H9 (cell line): Measurements from ENCODE around the gene PAQR9. TPM values are rescaled to one million over a fixed set of nuclear protein-coding genes. Genes with fewer than 3 reads are reported as not detected.

ENCODE experiments used
- DNase-seq: peaks from one replicate; pipeline ENCODE4 v3.0.0-alpha.2; 2017
- H2AFZ ChIP-seq: one replicate; pipeline ENCODE4 v1.6.1; 2013; ENCODE audit warnings: mild to moderate bottlenecking, low read length, control low read depth, moderate library complexity
- H2AK5ac ChIP-seq: 2 replicates; pipeline ENCODE4 v1.6.1; 2013; ENCODE audit warnings: low read length, control low read depth, mixed read lengths; ENCODE audit not compliant: insufficient read length
- H2BK120ac ChIP-seq: one replicate; pipeline ENCODE4 v1.6.1; 2013; ENCODE audit warnings: low read depth, mild to moderate bottlenecking, low read length, control low read depth, inconsistent platforms; ENCODE audit not compliant: poor library complexity, severe bottlenecking
- H2BK12ac ChIP-seq: 2 replicates; pipeline ENCODE4 v1.6.1; 2013; ENCODE audit warnings: low read length, control low read depth, mixed read lengths, low read depth; ENCODE audit not compliant: insufficient read length
- H2BK15ac ChIP-seq: 2 replicates; pipeline ENCODE4 v1.6.1; 2013; ENCODE audit warnings: low read depth, low read length, control low read depth
- H2BK20ac ChIP-seq: one replicate; pipeline ENCODE4 v1.6.1; 2013; ENCODE audit warnings: low read depth, mild to moderate bottlenecking, low read length, control low read depth, inconsistent platforms; ENCODE audit not compliant: poor library complexity, severe bottlenecking
- H2BK5ac ChIP-seq: 2 replicates; pipeline ENCODE4 v1.6.1; 2013; ENCODE audit warnings: low read length, control low read depth, mixed read lengths; ENCODE audit not compliant: insufficient read length
- H3K14ac ChIP-seq: 2 replicates; pipeline ENCODE4 v1.6.1; 2013; ENCODE audit warnings: low read length, control low read depth; ENCODE audit not compliant: insufficient read depth
- H3K18ac ChIP-seq: 2 replicates; pipeline ENCODE4 v1.6.1; 2013; ENCODE audit warnings: low read depth, mild to moderate bottlenecking, mixed read lengths, low read length, control low read depth; ENCODE audit not compliant: insufficient read length
- H3K23ac ChIP-seq: 2 replicates; pipeline ENCODE4 v1.6.1; 2013; ENCODE audit warnings: low read length, control low read depth, mixed read lengths, low read depth; ENCODE audit not compliant: insufficient read length
- H3K23me2 ChIP-seq: 2 replicates; pipeline ENCODE4 v1.6.1; 2013; ENCODE audit warnings: low read depth, mild to moderate bottlenecking, mixed read lengths, low read length, control low read depth; ENCODE audit not compliant: insufficient read length, poor library complexity, severe bottlenecking
- H3K27ac ChIP-seq: 2 replicates; pipeline ENCODE4 v1.5.1; 2013; ENCODE audit warnings: low read length, control low read depth, mixed read lengths, low read depth; ENCODE audit not compliant: insufficient read length
- H3K27me3 ChIP-seq: 2 replicates; pipeline ENCODE4 v1.6.1; 2013; ENCODE audit warnings: low read length, control low read depth, inconsistent platforms; ENCODE audit not compliant: insufficient read depth
- H3K4ac ChIP-seq: 2 replicates; pipeline ENCODE4 v1.6.1; 2013; ENCODE audit warnings: low read depth, mild to moderate bottlenecking, control low read depth, inconsistent platforms, low read length, moderate library complexity
- H3K4me1 ChIP-seq: 2 replicates; pipeline ENCODE4 v1.6.1; 2013; ENCODE audit warnings: low read length, control low read depth, inconsistent platforms; ENCODE audit not compliant: insufficient read depth
- H3K4me2 ChIP-seq: 2 replicates; pipeline ENCODE4 v1.6.1; 2013; ENCODE audit warnings: low read length, control low read depth, mixed read lengths; ENCODE audit not compliant: insufficient read length, insufficient read depth
- H3K56ac ChIP-seq: 2 replicates; pipeline ENCODE4 v1.6.1; 2013; ENCODE audit warnings: low read depth, mild to moderate bottlenecking, mixed read lengths, low read length, control low read depth; ENCODE audit not compliant: insufficient read length
- H3K79me1 ChIP-seq: 2 replicates; pipeline ENCODE4 v1.6.1; 2013; ENCODE audit warnings: low read depth, mild to moderate bottlenecking, moderate library complexity, low read length, control low read depth, inconsistent platforms; ENCODE audit not compliant: insufficient read depth, poor library complexity, severe bottlenecking
- H3K79me2 ChIP-seq: 2 replicates; pipeline ENCODE4 v1.6.1; 2013; ENCODE audit warnings: low read length, control low read depth, inconsistent platforms; ENCODE audit not compliant: insufficient read depth
- H3K9ac ChIP-seq: 2 replicates; pipeline ENCODE4 v1.6.1; 2013; ENCODE audit warnings: low read length, control low read depth, mixed read lengths; ENCODE audit not compliant: insufficient read length; ENCODE audit errors: extremely low read depth
- H3K9me3 ChIP-seq: one replicate; pipeline ENCODE4 v1.6.1; 2013; ENCODE audit warnings: low read depth, low read length, inconsistent platforms; ENCODE audit not compliant: control insufficient read depth
- H3T11ph ChIP-seq: one replicate; pipeline ENCODE4 v1.6.1; 2013; ENCODE audit warnings: mild to moderate bottlenecking, low read length, control low read depth, inconsistent platforms
- H4K20me1 ChIP-seq: one replicate; pipeline ENCODE4 v1.6.1; 2013; ENCODE audit not compliant: control insufficient read depth, insufficient read length, insufficient read depth
- H4K5ac ChIP-seq: 2 replicates; pipeline ENCODE4 v1.6.1; 2013; ENCODE audit warnings: low read depth, mild to moderate bottlenecking, mixed read lengths, low read length, control low read depth; ENCODE audit not compliant: insufficient read length
- H4K8ac ChIP-seq: replicated peaks from 2 replicates; pipeline ENCODE4 v1.6.1; 2013; ENCODE audit warnings: low read length, control low read depth, mixed read lengths, low read depth; ENCODE audit not compliant: insufficient read length
- H4K91ac ChIP-seq: 2 replicates; pipeline ENCODE4 v1.6.1; 2013; ENCODE audit warnings: low read depth, mild to moderate bottlenecking, moderate library complexity, mixed read lengths, low read length, control low read depth; ENCODE audit not compliant: insufficient read length
- H3K27ac Mint-ChIP-seq, 3 experiments: 2 replicates in 2 of 3; 3 replicates in 1 of 3; pipeline ENCODE4 v1.8.0; 2020 to 2021; ENCODE audit warnings: mixed read lengths in 3 of 3, mild to moderate bottlenecking in 1 of 3, moderate library complexity in 1 of 3
- H3K27me3 Mint-ChIP-seq: 2 replicates; pipeline ENCODE4 v1.8.0; 2021; ENCODE audit warnings: low read depth, mild to moderate bottlenecking, moderate library complexity, mixed read lengths
- H3K36me3 Mint-ChIP-seq, 3 experiments: 2 replicates in 2 of 3; 3 replicates in 1 of 3; pipeline ENCODE4 v1.8.0; 2020 to 2021; ENCODE audit warnings: low read depth in 3 of 3, mixed read lengths in 3 of 3; ENCODE audit not compliant: insufficient read depth in 1 of 3
- H3K4me1 Mint-ChIP-seq, 2 experiments: 2 replicates each; pipeline ENCODE4 v1.8.0; 2020; ENCODE audit warnings: mixed read lengths in 2 of 2
- H3K4me3 Mint-ChIP-seq, 2 experiments: 2 replicates in 1 of 2; 3 replicates in 1 of 2; pipeline ENCODE4 v1.8.0; 2020 to 2021; ENCODE audit warnings: mild to moderate bottlenecking in 2 of 2, mixed read lengths in 2 of 2, moderate library complexity in 1 of 2
- H3K9me3 Mint-ChIP-seq, 2 experiments: 2 replicates in 1 of 2; 3 replicates in 1 of 2; pipeline ENCODE4 v1.8.0; 2020; ENCODE audit warnings: mild to moderate bottlenecking in 2 of 2, mixed read lengths in 2 of 2, moderate library complexity in 1 of 2
- CTCF ChIP-seq: fragments of 200-600 bp; sonication (generic); conservative IDR thresholded peaks from 3 replicates; pipeline ENCODE4 v1.8.0; 2021; ENCODE audit warnings: antibody characterized with exemption, mild to moderate bottlenecking
- WGBS: extraction: QIAGEN DNeasy Blood & Tissue Kit; methylation state at CpG from one replicate; pipeline ENCODE4 v1.1.7; 2013; ENCODE audit warnings: missing lambda C conversion rate, low lambda C conversion rate, mixed read lengths; ENCODE audit not compliant: insufficient read length; ENCODE audit errors: extremely low coverage; 5-methylcytosine and 5-hydroxymethylcytosine counted together
- total RNA-seq: library from RNA; stranded (reverse); gene quantifications from 2 replicates; pipeline ENCODE4 v1.2.1, GENCODE V29; 2021

The PAQR9 gene
- total RNA-seq, 1 experiment from 2014 or later = 2.3 TPM

GRCh38 chr3:142998439-142998838 lies 35.0 kb upstream of the PAQR9 start:
- no peak for TF ChIP-seq CTCF
- no peak overlapping the region for H3K27ac Mint-ChIP-seq
- H3K27ac ChIP-seq = no peak overlapping the region
- H3K14ac ChIP-seq = no peak overlapping the region
- H3K36me3 Mint-ChIP-seq = peaks cover 0 to 2% (median 0%) of the 10 kb centered on the region in 3 experiments; a peak in 1 of 7 replicates
- H2BK5ac ChIP-seq = no peak overlapping the region
- no peaks in the 10 kb centered on the region for H3K4me1 ChIP-seq
- H3K79me1 ChIP-seq = no peaks in the 10 kb centered on the region
- H4K20me1 ChIP-seq = no peaks in the 10 kb centered on the region
- no peak overlapping the region for H3K23ac ChIP-seq
- peaks cover 14% of the 10 kb centered on the region; the same call in 1 of the 2 replicates for H3K79me2 ChIP-seq
- no peaks in the 10 kb centered on the region for H3K27me3 Mint-ChIP-seq
- H2BK20ac ChIP-seq = no peak overlapping the region
- H2AFZ ChIP-seq = no peak overlapping the region
- H3K23me2 ChIP-seq = peaks cover 14% of the 10 kb centered on the region
- H2BK12ac ChIP-seq = no peak overlapping the region
- H3K4me3 Mint-ChIP-seq = no peak overlapping the region
- no CpG with 5 or more reads among the region's 3 CpGs for WGBS
- H4K5ac ChIP-seq = no peak overlapping the region
- H3K27me3 ChIP-seq = no peaks in the 10 kb centered on the region
- no peak overlapping the region for H3T11ph ChIP-seq
- no peak overlapping the region for H4K91ac ChIP-seq
- H3K4me2 ChIP-seq = no peak overlapping the region
- no peak overlapping the region for H2BK120ac ChIP-seq
- no peak for DNase-seq
- H3K9me3 ChIP-seq = no peaks in the 10 kb centered on the region
- H4K8ac ChIP-seq = no peak overlapping the region
- H3K18ac ChIP-seq = no peak overlapping the region
- no peak overlapping the region for H3K56ac ChIP-seq
- no peaks in the 10 kb centered on the region for H3K9me3 Mint-ChIP-seq
- H3K4ac ChIP-seq = no peak overlapping the region
- H3K9ac ChIP-seq = no peak overlapping the region
- H3K4me1 Mint-ChIP-seq = peaks cover 21% of the 10 kb centered on the region in 2 experiments
- H2BK15ac ChIP-seq = no peak overlapping the region
- no peak overlapping the region for H2AK5ac ChIP-seq
